HG02938 (cell line): Measurements from ENCODE around the gene CDH5.
A peak's percentile ranks its signal among the peaks of the same experiment; 100 is the strongest.
"Not testable (repeated sequence)": the region's sequence is repeated elsewhere in the genome, so short reads cannot be mapped to it uniquely, and the experiment has no call there.

Source experiments
- ATAC-seq: cut with Tn5 transposase; IDR thresholded peaks from one replicate; pipeline ENCODE4 v1.9.1; 2021; ENCODE audit warnings: mild to moderate bottlenecking, moderate library complexity; ENCODE audit not compliant: unreplicated experiment

The CDH5 gene, protein sequence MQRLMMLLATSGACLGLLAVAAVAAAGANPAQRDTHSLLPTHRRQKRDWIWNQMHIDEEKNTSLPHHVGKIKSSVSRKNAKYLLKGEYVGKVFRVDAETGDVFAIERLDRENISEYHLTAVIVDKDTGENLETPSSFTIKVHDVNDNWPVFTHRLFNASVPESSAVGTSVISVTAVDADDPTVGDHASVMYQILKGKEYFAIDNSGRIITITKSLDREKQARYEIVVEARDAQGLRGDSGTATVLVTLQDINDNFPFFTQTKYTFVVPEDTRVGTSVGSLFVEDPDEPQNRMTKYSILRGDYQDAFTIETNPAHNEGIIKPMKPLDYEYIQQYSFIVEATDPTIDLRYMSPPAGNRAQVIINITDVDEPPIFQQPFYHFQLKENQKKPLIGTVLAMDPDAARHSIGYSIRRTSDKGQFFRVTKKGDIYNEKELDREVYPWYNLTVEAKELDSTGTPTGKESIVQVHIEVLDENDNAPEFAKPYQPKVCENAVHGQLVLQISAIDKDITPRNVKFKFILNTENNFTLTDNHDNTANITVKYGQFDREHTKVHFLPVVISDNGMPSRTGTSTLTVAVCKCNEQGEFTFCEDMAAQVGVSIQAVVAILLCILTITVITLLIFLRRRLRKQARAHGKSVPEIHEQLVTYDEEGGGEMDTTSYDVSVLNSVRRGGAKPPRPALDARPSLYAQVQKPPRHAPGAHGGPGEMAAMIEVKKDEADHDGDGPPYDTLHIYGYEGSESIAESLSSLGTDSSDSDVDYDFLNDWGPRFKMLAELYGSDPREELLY

DNA sequence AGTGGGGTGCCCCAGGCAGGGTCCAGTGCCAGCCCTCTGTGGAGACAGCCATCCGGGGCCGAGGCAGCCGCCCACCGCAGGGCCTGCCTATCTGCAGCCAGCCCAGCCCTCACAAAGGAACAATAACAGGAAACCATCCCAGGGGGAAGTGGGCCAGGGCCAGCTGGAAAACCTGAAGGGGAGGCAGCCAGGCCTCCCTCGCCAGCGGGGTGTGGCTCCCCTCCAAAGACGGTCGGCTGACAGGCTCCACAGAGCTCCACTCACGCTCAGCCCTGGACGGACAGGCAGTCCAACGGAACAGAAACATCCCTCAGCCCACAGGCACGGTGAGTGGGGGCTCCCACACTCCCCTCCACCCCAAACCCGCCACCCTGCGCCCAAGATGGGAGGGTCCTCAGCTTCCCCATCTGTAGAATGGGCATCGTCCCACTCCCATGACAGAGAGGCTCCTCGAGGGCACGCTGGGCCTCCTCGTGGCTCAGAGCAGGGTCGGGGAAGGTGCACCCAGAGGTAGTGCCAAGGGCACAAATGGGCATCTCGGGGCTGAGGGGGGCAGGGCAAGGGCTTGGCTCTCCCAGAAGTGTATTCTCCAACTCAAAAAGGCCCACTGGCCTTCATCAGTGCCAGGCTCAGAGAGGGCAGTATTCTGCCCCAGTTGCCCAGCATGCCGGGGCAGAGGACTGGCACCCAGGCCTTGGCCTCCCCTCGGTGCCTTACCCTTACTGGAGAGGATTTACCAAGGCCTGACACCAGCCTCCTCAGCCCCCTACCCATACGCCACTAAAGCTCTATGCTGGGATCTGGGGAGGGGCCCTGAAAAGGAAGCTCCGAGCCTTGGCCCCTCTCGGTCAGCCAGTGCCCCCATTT lies at the start of gene CDH5:
Gene CDH5 (plus strand): TSS at position 259 of the 867 bp plus-strand sequence. CDS start 12,647 bp downstream, outside the sequence.
- no peak for ATAC-seq

DNA sequence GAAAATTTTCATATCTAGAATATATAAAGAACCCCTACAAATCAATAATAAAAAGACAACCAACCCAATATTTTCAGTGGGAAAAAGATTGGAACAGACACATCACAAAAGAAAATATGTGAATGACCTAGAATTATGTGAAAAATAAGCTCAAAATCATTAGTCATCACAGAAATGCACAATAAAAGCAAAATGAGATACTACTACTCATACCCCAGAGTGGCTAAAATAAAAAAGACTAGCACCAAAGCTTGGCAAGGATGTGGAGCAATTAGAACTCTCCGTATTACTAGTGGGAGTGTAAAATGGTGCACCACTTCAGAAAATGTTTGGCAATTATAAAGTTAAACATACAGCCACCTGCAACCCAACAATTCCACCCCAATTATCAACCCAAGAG lies 48.0 kb upstream of the CDH5 start:
- no peak for ATAC-seq

DNA sequence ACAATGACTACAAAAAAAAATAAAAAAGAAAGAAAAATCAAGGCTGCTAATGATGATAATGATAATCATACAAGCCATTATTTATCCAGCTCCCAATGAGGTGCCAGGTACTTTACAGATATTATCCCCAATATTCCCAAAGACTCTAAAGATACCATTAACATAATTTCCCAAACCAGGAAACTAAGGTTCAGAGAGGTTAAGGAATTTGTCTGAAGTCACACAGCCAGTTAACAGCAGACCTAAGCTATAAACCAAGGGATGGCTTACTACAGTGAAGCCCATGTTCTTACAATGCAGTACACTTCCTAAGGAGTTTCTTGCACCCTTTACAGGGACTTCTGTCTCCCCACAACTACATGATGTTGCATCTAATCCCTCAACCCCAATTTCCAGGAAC lies 45.7 kb upstream of the CDH5 start:
- ATAC-seq, result no peak

DNA sequence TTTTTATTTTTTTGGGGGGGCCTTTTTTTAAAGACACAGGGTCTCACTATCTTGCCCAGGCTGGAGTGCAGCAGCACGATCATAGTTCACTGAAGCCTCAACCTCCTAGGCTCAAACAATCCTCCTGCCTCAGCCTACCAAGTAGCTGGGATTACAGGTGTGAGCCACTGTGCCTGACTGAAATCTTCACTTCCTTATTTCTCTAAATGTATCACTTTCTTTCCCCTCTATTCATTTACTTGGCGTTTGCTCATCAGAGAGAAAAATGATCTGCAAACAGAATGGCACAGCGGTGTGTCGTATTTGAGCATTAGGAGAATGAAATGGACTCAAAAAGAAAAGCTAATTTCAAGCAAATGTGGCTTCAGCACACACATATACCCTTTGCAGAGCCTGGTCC lies 44.3 kb upstream of the CDH5 start:
- peak; percentile 84 for ATAC-seq

DNA sequence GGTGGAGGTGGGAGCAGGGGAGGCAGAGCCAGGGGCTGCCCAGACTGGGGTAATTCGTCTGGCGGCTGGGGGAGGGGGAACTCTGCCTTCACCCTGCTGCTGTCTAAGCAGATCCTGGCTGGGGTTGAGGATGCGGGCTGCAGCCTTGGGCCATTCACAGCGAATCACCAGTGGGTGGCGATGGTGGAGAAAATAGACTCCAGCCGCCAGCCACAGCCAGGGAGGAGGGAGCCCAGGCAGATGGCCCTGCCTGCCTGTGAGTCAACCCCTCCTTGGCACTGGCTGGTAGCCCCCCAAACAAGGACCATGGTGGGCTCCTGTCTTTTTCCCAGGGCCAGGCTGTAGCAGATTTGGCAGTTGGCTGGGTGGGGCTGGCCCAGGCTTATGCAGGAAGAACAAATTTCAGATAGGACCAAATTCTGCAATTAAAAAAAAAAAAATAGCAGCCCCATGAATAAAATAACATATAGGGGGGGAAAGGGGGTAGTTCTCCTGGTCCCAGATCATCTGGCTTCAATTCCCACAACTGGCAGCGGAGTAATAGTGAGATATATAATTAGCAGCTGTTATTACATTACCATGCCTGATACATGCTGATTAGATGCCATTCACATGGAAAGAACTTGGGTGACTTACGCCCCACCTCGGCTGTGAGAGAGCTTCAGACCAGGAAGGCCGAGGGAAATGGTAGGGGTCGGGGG lies 41.5 kb upstream of the CDH5 start:
- ATAC-seq, result no peak

DNA sequence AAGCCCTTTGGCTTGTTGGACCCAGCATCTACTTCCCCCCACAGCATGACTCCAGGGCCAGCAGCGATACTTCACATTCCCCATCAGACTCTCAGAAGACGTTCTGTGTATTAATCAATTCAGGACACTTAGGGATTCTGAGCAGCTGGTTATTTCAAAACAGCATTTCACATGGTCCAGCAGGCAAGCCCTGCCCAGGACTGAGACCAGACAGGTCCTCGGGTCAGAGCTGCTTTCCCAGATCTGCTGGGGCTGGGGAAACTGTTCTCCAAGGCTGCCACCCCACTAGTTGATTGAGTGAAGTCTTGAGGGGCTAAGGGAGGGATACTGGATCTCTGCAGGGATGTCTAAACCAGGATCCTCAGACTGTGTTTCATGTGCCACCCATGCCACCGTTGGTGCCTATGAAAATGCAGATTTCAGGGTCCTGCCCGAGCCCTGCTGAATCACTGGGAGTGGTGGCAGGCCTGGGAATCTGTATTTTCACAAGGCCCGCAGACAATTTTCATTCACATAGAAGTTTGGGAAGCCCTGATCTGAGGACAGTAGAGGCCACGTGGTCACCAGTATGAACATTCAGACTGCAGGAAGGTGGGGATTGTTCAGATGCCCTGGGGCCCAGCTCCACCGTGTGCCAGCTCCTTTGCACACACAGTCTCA lies 40.6 kb upstream of the CDH5 start:
- ATAC-seq, result no peak

DNA sequence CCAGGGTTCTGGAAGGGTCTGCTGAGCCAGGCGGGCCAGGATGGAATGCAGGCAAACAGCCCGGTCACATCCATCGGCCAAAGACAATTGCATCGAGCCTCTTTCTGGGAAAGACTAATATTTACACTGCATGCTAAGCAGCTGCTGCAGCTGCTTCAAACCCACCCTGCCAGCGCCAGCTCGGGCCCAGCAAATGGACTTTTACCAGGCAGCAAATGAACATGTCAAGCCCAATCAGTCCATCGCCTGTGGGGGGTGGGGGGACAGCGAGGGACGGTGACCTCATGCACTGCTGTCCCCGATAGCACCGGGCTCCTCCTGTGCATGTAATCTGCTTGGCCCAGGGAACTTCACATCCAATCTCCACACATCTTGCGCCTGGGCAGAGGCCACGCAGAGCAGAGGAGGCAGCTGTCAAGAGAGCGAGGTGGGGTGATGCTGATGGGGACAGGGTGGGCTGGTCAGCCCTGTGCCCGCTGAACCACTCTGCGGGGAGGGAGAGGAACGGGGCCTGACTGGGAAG lies 39.4 kb upstream of the CDH5 start:
- ATAC-seq, result no peak

DNA sequence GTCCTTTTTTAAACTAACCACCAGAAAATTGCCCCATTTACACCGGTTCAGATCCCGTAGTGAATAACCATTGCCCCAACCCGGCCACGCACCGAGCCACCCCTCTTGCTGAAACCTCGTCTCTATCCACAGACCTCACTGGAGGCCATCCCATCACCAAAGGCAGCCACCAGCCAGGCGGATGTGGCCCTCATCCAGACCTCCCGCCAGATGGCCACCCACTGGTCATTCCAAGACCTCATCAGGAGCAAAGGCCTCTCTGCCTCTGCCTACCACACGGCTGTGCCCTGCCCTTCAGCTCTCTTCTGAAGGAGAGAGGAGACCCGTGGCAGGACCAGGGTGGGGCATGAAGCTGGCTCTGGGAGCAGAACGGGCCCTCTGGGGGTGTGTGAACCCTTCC lies 38.2 kb upstream of the CDH5 start:
- ATAC-seq, result no peak

DNA sequence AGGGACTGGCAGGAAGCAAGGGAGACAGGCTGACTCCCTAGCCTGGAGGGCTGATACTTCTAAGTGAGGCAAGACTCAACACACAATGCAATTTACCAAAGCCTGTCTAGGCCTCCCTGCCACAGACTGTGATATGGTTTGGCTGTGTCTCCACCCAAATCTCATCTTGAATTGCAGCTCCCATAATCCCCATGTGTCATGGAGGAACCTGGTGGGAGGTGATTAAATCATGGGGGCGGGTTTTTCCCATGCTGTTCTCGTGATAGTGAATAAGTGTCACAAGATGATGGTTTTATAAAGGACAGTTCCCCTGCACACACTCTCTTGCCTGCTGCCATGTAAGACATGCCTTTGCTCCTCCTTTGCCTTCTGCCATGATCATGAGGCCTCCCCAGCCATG lies 35.0 kb upstream of the CDH5 start:
- ATAC-seq, result not testable (repeated sequence)

DNA sequence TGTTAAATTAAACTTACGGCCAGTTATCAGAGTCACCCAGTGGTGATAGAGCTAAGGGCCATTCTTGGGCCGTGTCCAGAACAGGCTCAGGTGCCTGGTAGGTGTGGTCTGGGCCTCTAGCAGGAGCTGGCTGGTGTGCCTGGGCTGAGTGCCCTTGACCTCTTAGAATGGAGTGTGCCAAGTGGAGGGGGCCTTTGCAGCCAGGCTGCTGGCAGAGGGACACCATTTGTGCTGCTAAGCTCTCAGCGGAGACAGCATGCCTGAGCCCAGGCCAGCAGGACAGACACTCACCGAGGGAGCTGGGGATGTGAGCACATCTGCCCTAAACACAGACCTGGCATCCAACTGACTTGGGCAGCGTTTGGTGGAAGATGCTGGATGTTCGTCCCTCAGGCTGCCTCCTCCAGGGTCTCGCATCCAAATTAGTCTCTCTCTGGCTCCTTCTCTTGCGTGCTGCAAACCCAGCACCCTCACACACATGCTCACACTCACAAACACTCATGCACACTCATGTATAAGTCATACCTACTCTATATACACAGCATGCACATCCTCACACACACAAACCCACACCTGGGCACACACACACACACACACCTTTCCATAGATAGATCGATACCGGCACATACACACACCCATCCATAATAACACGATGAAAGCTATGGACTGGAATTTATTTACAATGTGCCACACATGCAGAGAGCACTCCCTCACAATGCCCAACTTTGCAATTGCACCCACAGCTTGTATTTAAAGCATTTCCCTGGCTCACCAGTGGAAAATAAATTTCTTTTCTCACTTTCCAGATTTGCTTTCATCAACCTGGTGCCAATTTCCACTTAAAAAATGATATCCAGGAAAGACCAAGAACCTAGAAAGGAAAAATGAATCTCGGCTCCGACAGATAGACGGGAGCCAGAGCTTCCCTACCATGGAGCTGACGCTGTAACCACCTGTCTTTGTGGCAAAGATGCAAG lies 33.6 kb upstream of the CDH5 start:
- no peak for ATAC-seq

DNA sequence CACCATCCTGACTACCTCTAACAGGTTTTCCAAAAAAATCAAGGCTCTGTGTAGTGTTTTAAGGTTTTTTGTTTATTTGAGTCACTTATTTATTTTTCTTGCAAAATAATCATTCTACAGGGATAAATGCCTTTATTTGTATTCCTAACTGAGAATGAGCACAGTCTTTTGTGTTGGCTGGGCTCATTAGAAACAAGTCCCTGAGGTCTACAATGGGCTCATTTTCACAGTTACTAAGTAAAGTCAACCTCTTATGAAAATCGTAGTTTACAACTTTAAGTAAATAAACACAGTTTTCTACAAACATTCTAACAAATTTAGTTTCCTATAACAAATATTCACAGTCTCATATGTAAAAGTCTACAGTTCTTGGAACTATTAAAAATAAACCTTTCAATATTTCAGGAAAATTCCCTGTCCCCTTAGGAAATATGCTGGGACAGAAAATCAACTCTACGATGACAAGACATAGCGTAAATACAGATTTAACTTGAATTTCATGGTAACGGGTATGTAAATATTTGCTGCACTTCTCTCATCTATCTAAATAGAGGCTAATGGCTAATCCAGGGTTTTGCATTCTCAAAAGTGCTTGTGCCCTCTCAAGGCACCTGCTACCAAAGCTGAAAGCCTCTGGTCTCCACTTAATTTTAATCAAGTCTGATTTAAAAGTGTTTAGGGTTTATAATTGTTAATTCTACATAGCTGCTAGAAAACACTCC lies 31.5 kb upstream of the CDH5 start:
- no peak for ATAC-seq

DNA sequence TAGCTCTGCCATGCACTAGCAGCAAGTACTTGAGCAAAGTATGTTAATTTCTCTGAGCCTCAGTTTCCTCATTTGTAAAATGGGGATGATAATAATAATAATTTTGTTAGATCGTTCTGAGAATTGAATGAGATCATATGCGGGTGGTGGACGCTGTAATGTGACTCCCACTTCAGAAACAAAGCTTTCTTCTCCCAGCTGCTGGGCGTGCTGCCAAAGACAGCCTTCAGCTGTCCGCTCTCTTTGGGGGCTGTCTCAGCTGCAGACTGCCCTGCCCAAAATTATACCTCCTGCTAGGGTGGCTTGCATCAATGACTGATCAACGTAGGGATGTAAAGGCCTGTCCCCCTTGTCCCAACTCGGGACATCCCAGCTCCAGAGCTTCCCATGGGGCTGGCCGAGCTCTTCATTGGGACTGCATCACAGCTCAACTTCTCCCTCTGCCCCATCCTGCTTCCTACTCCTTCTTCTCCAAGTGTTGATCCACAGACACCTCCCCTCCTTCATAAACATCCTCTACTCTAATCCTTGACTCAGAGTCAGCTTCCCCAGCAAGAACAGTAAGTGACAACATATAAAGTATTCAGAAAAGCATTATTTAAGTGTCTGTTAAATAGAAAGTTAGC lies 30.7 kb upstream of the CDH5 start:
- ATAC-seq, result no peak

DNA sequence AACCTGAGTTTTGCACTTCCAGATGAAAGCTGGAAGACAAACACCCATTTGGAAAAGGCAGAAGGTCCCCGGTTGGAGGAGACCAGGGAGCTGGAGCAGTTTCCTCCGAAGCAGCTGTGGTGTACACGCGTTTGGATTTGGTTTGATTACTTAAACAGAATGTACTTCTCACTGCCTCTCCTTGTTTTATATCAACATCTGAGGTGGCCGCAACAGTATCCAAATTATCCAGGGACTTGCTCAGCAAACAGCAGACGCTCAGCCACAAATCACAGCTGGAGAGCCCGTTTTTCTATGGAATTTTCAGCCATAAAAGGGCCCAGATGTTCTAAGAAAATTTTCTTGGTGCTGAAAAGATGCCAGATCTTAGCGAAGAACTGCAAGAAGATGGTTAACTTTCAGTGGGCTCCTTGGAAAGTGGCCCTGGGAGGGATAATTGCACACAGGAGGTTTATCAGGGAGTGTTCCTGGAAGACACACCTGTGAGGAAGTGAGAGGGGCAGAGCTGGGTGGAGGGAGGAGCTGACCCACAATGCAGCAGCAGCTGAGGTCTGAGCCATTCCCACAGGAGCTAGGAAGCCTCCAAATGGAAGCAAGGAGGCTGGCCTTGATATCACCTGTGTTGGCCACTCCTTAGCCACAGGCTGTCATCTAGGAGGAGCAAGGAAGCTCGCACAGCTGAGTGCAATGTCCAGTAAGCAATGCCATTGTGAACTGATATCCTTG lies 28.9 kb upstream of the CDH5 start:
- ATAC-seq, result no peak

DNA sequence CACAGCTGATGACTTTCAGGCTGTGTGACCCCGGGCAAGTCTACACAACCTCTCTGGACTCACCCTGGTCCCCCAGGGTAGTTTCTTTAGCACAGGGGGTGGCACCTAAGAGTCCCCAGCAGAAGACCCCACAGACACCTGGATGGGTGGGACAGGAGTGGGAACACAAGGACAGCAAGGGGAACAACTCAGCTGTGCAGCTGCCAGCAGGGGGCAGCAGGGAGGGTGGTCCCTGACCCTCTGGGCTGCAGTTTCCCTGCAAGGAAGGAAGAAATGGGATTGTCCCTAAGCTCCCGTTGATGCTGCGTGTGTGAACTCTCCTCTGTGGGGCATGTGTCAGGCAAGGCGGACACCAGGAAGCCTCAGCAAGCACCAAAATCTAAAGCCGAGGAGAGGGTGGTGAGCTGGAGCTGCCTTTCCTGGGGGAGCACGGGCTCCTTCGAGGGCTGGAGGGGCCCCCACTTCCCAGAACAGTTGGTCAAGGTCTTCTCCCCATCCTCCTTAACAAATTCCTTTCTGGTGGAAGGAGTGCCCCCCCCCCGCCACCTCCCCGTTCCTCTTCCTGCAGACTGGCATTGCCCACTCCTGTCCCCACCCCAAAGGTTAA lies 24.1 kb upstream of the CDH5 start:
- ATAC-seq, result no peak

DNA sequence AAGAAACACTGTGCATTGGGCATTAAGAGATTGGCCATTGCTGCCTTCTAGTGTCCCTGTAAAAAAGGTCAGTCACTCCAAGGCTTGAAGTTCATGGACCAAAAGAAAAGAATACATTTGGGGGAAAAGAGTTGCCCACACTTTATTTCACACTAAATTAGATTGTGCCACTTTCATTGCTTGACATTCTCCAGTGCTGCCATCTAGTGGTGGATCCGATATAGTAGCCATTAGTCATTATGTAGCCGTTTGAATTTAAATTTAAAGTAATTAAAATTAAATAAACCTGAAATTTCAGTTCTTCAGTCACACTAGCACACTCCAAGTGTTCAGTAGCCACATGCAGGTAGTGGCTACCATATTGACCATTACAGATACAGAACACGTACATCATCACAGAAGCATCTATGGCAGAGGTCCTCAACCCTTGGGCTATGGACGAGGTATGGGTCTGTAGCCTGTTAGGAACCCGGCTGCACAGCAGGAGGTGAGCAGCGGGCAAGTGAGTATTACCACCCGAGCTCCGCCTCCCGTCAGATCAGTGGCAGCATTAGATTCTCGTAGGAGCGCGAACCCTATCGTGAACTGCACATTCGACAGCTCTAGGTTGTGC lies 21.9 kb upstream of the CDH5 start:
- no peak for ATAC-seq

DNA sequence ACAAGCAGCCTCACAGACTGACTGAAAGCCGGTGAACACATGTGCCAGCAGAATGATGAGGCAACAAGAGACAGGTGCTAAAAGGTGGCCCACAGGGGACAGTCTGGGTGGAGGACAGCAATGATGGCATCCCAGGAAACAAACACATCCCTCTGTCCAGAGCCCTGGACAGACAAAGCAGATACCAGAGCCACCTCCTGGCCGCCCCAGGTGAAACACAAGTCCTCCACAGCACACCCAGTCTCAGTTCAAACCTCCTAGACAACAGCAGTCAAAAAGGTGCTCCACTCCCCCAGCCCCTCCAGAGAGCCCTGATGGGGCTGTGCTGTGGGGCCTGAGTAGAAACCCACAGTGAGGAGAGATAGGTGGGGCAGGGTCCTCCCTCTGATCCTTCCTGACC lies 20.3 kb upstream of the CDH5 start:
- ATAC-seq, result no peak
